ENCODE data around the gene LAMC3.
"Not testable (repeated sequence)": the region's sequence is repeated elsewhere in the genome, so short reads cannot be mapped to it uniquely, and the experiment has no call there.

The LAMC3 gene

DNA sequence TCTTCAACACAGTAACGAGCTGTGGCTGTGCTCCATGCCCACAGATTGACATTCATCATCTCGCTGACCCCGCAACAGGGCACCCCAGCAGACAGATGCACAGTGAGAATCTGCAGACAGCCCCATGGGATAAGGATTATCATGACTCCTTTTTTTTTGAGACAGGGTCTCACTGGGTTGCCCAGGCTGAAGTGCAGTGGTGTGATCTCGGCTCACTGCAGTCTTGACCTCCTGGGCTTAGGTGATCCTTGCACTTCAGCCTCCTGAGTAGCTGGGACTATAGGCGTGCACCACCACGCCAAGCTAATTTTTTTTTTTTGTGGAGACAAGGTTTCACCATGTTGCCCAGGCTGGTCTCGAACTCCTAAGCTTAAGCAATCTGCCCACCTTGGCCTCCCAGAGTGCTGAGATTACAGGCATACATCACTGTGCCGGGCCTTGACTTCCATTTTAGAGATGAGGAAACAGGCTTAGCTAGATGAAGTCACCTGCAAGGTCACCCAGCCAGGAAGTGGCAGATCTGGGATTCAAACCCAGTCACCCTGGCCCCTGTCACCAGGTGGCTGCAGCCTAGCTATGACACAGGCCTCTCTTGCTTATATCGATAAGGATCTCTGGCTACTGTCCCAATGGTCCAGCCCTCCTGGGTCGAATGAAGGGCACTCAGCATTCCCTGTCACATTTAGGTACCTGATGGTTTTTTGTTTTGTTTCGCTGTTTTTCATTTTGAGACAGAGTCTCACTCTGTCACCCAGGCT is 92.4 kb downstream of the LAMC3 start:
- no peak for DNase-seq

DNA sequence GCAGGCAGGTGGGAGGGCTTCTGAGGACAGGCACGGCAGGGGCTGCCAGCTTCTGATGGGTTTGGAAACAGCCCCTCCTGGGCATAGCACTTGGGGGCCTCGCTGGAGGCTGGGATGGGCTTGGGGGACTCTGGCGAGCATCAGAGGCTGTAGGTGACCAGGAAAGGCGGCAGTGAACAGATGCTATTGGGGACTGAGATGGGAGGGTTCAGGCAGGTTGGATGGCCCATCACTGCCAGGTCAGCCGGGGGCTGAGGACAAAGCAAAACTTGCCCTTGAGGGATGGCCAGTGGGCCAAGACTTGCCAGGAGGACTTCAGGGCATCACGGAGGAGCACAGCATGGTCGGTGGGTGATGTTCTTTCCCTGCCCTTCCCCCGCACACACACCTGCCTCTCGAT is 94.0 kb downstream of the LAMC3 start:
- no peak for DNase-seq

DNA sequence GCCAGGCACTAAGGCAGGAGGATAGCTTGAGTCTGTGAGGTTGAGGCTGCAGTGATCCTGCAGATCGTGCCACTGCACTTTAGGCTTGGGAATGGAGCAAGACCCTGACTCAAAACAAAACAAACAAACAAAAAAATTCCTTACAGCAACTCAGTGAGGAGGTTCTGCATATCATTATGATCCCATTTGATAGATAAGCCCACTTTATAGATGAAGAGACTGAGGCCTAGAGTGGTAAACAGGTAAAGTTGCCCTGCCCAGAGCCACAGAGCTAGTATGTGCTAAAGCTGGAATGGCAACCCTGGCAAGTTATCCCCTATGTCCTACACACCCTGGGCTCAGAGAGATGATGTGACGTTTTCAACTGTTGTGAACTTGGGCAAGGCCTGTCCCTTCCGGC is 94.6 kb downstream of the LAMC3 start:
- DNase-seq = no peak

DNA sequence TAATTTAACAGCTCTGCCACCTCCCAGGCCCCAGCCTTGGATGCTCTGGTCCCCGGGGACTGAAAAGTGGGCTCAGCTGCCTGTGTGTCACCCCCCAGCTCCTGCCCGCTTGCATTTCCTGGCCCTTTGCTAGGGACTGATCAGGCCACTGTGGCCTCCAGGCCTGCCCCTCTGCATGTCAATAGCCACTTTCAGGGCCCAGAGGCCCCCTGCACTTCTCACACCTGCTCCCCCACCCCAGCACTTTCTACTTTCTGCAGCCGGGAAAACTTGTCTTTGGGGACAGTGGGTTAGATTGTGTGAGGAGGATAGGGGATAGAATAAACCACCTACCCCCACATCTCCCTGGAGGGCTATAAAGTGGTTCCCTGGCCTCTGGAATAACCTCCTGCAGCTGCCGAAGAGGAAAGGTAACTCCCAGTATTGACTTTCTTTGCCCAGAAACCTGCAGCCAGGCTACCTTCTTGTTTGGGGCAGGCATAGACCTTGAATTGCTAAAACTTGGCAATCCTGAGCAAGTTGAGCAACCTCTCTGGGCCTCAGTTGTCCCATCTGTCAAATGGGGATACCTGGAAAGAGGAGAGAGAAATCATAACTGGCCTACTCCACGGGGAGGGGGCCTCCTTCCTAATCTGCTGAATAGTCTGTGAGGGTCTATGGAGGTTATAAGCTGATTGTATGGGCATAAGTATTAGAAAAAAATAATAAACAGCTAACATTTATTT is 95.2 kb downstream of the LAMC3 start:
- DNase-seq = no peak

DNA sequence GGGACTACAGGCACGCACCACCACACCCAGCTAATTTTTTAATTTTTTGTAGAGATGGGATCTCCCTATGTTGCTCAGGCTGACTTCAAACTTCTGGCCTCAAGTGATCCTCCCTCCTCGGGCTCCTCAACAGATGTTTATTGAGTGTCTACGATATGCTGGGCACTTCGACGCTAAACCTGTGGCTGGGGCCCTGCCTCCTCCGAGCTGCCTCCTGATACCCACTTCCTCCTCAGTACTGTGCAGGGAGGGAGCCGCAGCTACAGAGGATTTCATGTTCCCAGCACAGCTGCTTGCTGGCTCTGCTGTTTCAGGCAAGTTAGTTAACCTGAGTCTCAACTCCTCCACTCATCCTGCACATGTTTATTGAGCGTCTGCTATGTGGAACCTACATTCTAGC is 97.0 kb downstream of the LAMC3 start:
- no peak for DNase-seq

DNA sequence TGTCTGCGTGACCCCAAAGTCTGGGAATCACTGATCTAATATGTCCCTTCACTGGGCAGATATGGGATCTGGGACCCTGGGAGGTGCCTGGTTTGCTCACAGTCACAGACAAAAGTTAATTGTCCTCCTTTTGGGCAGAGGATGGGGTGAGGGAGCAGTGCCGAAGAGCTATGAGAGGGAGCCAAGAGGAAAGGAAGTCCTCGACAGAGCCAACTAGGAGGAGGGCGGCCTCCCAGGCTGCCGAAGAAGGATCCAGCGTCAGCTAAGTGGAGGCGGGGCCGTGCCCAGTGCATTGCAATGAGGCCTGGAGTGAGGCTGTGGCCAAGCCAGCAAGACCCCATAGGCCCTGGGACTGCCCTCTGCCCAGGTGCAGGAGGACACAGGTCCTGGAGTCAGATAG is 98.8 kb downstream of the LAMC3 start:
- DNase-seq = no peak

DNA sequence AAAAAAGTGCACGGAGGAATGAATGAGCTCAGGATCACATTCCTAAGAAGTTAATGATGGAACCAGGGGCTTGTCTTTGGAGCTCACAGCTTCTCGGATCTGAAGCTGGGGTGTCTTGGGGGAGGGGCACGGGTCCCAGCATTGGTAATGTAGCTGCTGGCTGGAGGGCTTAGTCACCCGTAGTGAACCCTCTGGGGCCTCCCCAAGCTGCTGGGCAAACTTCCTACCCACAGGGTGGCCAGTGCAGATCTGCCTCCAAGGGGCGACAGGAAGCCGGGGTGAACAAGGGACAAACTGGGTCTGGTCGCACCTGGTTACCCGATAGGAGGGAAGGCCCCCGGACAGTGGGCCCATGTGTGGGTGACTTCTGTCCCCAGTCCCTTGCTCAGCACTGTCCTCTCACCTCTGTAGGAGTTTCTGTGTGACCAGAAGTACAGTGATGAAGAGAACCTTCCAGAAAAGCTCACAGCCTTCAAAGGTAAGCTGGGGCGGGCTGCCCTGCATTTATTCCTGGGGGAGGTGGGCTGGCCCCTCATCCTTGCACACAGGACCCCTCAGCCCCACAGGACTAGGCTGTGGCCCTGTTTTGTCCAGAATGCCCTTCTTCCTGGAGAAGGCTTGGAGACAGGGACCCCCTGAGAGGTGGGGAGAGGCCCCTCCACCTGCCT is 102.3 kb downstream of the LAMC3 start:
- no peak for DNase-seq

DNA sequence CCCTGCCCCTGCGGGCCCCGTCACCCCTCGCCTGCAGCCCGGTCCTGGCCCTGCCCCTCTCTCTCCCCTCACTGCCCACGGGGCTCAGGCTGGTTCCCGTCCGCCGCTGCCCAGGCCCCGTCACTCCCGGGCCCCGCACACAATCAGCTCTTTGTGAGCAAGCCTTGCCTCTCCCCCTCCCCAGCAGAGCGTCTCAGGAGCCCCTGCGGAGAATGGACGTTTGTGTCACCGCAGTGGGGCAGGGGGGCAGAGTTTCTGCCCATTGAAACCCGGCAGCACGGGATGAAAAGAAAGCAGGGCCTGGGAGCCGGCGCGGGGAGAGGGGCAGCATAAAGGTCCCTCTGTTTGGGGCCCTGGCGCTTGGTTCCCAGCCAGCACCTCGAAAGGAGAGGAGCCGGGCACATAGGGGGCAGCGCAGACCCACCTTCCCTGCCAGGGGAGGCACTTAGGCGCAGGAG is 102.9 kb downstream of the LAMC3 start:
- DNase-seq = no peak

DNA sequence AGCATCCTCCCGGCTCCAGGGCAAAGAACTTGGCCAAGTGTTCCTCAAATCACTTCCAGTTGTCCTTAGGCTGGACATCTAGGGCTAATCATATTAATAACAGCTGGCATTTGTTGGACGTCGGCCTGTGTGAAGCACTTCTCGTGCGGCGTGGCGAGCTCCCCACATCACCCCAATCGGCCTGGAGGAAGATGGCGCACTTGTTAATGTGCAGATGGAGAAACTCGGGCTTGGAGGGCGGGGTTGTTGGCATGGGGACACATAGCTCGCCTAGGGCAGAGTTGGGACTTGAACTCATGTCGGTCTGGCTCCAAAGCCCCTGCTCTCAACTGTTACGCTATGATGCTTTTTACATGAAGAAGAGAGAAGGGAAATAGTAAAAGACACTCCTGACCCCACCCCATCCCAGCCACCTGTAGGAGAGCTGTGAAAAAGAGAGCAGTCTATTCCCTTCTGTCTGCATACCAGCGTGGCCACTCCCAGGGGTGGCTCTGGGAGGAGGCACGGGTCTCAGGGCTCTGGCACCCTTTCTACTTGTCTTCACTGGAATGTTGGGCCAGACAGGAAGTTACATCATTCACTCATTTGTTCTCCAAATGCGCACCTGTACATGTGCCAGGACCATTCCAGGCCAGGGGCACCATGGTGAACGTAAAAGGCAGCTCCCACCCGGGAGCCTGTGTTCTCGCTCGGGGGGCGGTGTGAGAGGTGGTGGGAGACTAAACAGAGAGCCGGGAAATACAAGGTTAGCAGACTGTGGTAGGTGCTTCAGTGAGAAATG is 103.6 kb downstream of the LAMC3 start:
- no peak for DNase-seq

DNA sequence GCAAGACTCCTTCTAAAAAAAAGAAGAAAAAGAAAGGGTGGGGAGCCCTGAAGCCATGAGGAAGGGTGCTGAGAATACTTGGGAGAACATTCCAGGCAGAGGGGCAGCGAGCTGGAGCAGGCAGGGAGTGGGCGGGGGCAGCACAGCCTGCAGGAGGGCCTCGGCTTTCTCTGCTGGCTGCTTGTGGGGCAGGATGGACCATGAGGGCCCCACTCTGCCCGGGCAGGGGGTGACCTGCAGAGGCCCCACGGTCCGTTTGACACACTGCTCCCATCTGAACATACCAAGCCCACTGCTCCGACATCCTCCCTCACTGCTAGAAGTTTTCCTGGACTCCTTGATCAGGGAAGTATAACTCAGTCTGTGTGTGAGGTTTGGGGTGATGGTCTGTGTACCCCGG is 104.7 kb downstream of the LAMC3 start:
- no peak for DNase-seq

DNA sequence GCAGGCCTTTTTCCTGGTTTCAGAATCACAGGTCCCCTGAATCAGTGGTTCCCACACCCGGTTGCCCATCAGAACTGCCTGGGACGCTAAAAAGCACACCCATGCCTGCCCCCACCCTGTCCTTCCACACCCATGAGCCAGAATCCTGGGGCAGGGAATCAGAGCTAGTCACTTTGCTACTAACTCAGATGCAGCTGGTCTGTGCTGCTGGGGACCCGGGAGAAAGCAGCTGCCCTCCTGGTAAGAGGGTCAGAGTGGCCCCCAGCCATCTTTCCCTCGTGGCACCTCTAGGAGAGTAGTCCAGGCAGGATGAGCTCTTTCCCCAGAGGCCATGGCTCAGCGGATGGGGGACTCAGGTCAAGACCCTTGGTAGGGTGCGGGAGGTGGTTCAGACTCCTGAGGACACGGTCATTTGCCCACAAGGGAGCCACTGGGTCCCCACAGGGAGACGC is 105.1 kb downstream of the LAMC3 start:
- DNase-seq = no peak

DNA sequence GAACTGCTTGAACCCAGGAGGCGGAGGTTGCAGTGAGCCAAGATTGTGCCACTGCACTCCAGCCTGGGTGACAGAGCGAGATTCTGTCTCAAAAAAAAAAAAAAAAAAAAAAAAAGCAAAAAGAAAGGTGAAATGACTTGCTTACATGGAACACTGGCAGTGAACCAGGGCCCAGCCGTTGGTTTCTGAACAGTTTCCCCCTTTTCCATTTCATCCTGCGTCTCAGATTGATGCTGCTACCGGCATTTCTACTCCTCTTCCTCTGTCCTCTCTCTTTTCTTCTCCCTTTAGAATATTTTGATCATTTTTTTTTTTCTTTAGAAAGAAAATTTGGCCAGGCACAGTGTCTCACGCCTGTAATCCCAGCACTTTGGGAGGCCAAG is 106.4 kb downstream of the LAMC3 start:
- not testable (repeated sequence) for DNase-seq

DNA sequence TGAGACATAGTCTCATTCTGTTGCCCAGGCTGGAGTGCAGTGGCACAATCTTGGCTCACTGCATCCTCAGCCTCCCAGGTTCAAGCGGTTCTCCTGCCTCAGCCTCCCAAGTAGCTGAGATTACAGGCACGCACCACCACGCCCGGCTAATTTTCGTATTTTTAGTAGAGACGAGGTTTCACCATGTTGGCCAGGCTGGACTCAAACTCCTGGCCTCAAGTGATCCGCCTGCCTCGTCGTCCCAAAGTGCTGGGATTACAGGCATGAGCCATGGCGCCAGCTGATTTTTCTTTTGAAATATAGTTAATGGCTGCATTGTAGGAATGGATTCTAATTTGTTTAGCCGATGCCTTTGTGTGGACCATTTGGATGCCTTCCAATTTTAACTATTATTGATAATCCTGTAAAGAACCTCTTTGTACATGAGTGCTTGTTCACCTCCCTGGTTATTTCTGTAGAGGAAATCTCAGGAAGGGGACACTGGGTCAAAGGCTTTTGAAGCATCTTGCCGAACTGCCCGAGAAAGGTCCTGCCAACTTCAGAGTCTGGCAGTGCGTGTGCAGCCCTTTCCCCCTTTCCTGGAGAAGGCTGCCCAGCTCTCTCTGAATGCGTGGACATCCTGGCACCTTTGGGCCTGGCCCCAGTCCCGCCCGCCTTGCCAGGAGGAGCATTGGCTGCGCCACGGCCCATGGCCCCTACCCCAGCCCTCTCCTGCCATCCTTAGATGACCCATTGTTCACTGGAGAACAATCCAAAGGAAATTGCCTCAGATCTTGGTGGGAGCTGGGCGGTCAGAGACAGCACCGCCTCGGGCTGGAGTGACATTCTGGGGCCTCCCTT is 107.5 kb downstream of the LAMC3 start:
- DNase-seq = no peak

DNA sequence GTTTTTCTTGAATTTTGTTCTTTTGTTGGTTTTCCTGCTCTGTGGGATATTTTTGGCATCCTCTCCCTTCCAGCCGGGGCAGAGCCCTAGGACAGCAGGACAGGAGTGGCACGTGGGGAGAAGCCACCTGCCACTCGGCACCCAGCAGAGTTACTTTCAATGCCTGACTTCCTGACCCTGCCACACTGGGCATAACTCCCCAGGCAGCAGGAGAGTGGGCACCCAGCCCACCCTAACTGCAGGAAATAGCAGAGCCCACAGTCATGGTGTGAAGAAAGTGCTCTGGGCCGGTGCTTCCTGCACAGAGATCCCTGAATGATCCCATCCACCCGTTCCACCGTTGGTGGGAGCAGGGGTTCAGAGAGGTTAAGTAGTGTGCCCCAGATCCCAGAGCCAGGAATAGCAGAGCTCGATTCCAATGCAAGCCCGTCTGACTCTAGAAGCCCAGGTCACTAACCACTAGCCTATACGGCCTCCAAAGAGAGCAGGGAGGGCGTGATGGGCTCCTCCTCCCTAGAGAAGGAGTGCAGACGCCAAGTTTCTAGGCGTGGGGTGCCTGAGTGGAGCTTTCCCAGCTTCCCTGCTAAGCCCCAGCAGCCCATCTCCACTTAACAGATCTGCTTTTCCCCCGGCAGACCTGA is 108.3 kb downstream of the LAMC3 start:
- DNase-seq = peak; percentile 29

DNA sequence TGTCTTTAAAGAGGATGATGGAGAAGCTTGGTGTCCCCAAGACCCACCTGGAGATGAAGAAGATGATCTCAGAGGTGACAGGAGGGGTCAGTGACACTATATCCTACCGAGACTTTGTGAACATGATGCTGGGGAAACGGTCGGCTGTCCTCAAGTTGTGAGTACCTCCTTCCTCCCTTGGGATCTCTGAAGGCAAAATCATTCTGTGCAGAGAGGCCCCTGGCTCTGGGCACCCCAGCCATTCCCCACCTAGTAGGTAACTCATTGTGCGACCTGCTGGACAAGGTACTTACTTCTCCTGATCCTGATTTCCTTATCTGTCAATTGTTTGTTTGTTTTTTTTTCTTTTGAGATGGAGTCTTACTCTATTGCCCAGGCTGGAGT is 108.8 kb downstream of the LAMC3 start:
- DNase-seq = no peak

DNA sequence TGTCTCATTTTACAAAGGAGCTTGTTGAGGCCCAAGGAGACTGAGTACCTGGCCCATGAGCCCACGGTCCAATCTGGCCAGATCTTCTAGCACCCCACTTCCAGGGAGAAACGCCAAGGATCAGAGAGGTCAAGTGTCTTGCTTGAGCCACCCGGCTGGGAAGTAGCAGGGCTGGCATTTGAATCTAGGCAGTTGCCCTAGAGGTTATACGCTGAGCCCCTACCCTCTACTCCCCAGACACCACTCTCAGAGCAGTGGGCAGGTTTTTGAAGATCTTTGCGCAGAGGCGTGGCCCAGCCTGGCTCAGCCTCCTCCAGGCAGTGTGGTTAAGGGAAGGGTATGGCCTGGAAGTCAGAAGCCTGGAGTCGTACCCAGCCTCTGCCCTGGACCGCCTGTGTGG is 110.6 kb downstream of the LAMC3 start:
- no peak for DNase-seq

DNA sequence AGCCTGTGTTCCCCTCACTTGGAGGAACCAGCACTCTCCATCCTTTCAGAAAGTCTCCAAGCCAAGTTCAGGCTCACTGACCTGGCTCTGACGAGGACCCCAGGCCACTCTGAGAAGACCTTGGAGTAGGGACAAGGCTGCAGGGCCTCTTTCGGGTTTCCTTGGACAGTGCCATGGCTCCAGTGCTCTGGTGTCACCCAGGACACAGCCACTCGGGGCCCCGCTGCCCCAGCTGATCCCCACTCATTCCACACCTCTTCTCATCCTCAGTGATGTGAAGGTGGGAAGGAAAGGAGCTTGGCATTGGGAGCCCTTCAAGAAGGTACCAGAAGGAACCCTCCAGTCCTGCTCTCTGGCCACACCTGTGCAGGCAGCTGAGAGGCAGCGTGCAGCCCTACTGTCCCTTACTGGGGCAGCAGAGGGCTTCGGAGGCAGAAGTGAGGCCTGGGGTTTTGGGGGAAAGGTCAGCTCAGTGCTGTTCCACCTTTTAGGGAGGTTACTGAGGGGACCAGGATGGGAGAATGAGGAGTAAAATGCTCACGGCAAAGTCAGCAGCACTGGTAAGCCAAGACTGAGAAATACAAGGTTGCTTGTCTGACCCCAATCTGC is 111.8 kb downstream of the LAMC3 start:
- DNase-seq = no peak

DNA sequence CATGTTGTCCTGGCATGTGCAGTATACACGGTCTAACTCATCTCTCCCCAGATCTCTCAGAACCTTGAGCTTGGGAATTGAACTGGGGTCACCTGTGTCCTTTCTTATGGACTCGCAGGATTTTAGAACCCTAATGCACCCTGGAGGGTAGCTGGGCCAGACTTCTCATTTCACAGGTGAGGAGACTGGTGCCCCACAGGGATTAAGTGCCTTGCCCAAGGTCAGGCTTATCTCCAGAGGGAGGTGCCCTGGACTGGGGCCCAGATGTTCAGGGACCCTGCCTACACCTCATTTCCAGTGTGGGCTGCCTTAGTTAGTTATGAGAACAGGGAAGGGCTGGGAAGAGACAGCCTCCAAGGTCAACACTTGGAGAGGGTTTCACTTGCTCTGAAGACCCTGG is 112.4 kb downstream of the LAMC3 start:
- DNase-seq = no peak

DNA sequence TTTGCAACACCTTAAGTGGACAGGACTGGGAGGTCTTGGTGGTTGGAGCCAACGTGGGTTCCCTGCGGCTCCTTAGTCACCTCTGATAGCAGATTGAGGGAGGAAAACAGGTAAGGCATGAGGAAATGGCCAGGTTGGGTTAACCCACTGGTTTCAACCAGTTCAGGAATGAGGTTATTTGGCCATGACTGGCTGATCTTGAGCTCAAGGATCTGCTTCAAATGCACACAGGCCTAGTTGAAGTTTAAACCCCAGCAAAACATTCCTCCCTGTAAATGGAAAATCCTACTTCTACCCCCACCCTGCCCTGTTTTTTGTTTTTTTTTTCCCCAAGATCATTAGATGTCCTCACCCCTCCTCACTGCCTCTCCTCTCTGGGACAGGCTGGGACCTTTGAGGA is 113.2 kb downstream of the LAMC3 start:
- no peak for DNase-seq

DNA sequence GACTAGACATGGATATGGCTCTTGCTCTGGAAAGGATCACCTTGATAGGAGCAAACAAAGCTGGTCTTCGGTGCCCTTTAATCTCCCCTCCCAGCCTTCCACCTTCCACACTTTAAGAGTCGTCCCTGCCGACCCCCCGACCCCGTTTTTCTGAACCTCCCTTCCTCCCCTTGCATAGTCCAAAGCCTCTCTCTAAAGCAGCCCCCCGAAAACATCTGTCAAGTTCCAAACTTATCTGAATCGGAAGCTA is 116.0 kb downstream of the LAMC3 start:
- no peak for DNase-seq

DNA sequence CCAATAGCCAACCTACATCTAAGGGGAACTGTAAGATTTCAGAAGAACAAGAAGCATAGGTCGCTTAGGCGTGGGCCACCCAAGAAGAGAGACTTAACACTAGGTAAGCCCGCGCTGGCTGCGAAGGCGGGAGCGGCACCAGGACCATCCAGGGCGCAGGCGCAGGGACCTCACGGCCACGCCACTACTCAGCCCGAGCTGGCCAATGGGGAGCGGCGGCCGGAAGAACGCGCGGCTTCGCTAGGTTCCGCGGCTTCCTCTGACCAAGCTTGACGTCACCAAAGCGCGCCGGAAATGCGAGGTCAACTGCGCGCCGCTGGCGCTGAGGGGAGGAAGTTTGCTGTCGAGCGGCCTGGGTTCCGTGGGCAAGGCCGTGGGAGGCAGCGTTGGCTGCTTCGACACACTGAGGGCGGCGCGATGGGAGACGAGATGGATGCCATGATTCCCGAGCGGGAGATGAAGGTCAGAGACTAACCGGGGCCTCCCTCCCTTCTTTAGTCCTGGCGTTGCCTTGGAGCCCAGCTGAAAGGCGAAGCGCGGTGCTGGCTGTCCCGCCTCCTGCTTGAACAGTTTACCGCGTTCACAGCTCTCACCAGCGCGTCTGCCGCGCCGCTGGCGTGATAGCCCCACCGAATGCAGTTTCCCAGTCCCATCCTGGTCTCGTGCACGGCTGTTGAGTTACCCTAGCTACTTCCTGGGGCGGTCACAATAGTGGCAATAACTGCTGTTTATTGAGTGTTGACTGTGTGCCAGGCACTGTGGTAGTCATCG is 116.5 kb downstream of the LAMC3 start, which contains the start of gene NUP214:
NUP214 (plus strand) TSS at position 299 of the 771 bp plus-strand sequence; CDS start at position 418, 119 bp downstream.
- peak; percentile 92 for DNase-seq

Data from GF-D8 (cell line).